HFF-Myc (cell line): ENCODE results near the gene CAMK2A.

ENCODE experiments used
- DNase-seq: peaks from one replicate; pipeline ENCODE4 v3.0.0-alpha.2; 2011; ENCODE audit warnings: low read depth; ENCODE audit errors: extremely low read depth
- H3K4me3 ChIP-seq: replicated peaks from 2 replicates; pipeline ENCODE4 v1.5.1; 2011; ENCODE audit warnings: low read depth, mild to moderate bottlenecking, control low read depth, low read length
- TF ChIP-seq, protein P1 (sequence below): IDR thresholded peaks from 2 replicates; pipeline ENCODE4 v1.5.1; 2012; ENCODE audit warnings: mild to moderate bottlenecking, low read depth, low read length, control low read depth; ENCODE audit errors: missing control alignments

CAMK2A gene

DNA sequence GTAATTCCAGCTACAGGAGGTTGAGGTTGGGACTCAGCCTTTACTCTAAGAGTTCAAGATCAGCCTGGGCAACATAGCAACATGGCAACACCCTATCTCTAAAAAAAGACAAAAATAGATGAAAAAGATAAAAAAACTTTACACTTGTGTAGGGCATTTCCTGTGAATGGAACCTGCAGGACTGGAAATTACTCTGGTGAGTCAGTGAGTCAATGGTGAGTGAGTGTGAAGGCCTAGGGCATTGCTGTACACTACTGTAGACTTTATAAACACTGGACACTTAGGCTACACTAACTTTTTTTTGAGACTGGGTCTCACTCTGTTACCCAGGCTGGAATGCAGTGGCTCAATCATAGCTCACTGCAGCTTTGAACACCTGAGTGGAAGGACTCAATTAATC, 32.6 kb upstream of the CAMK2A start:
- no peak overlapping the region for H3K4me3 ChIP-seq
- TF ChIP-seq, protein P1, sequence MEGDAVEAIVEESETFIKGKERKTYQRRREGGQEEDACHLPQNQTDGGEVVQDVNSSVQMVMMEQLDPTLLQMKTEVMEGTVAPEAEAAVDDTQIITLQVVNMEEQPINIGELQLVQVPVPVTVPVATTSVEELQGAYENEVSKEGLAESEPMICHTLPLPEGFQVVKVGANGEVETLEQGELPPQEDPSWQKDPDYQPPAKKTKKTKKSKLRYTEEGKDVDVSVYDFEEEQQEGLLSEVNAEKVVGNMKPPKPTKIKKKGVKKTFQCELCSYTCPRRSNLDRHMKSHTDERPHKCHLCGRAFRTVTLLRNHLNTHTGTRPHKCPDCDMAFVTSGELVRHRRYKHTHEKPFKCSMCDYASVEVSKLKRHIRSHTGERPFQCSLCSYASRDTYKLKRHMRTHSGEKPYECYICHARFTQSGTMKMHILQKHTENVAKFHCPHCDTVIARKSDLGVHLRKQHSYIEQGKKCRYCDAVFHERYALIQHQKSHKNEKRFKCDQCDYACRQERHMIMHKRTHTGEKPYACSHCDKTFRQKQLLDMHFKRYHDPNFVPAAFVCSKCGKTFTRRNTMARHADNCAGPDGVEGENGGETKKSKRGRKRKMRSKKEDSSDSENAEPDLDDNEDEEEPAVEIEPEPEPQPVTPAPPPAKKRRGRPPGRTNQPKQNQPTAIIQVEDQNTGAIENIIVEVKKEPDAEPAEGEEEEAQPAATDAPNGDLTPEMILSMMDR = no peak
- no peak for DNase-seq

DNA sequence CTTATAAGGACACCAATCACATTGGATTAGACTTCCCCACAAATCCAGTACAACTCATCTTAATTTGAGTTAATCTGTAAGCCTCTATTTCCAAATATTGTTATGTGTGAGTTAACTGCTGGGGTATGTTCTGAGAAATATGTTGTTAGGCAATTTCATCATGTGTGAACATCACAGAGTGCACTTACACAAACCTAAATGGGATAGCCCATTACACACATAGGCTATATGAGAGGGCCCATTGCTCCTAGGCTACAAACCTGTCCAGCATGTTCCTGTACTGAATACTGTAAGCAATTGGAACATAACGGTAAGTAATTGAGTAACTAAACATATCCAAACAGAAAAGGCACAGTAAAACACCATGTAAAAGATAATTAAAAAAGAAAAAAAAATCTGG, 32.2 kb upstream of the CAMK2A start:
- no peak for DNase-seq
- TF ChIP-seq, protein P1 = no peak
- H3K4me3 ChIP-seq = no peak overlapping the region

DNA sequence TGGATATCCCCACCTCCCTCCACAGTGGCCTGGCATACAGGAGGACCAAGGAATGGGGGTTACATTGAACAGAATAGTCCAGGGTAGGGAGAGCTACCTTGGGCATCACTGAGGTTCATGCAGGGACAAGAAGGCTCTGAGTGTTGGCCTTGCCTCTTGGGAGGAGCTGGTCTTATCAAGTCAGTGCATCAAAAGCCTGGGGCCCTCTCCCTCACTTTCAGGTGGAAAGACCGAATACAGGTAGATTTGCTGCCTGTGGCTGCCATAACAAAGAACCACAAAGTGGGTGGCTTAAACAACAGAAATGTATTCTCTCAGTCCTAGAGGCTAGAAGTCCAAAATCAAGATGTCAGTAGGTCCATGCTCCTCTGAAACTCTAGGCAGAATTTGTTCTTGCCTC, 31.6 kb upstream of the CAMK2A start:
- H3K4me3 ChIP-seq = no peak overlapping the region
- no peak for DNase-seq
- TF ChIP-seq, protein P1 = no peak

DNA sequence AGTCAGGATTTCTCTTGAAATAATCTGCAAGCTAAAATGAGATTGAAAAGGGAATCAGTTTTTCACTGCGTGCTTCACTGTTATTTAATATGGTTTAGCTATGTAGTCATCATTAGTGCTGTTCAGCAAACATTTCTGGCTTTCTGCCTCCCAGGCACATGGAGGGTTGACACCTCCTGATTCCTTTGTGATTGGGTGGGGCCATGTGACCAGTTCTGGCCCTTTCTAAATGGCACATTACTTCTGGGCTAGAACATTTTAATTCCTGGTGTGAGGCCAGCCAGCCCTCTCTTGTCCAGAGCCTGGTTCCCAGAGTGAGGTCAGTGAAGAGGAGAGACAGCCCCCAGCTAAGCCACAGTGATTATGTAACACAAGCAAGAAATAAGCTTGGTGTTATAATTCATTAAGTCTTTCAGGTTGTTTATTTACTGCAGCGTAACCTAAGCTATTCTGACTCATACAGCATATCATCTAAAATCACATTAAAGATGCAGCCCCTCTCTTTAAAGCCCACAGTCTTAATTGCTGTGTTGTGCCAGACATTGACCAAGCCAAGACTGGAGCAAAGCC, 30.6 kb upstream of the CAMK2A start:
- TF ChIP-seq, protein P1 = no peak
- no peak overlapping the region for H3K4me3 ChIP-seq
- peak; percentile 56 for DNase-seq

DNA sequence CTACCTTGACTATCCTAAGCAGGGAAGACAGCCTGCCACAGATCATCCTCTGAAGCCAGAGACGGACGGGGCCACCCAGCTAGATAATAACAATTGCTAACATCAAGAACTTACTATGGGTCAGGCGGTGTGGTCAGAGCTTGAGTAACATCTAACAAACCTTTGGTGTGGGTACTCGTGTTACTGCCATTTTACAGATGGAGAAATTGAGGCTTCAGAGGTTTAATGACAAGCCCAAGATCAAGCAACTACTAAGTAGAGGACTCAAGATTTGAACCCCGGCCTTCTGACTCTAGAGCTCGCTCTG, 29.9 kb upstream of the CAMK2A start:
- no peak for DNase-seq
- TF ChIP-seq, protein P1 = no peak
- no peak overlapping the region for H3K4me3 ChIP-seq

DNA sequence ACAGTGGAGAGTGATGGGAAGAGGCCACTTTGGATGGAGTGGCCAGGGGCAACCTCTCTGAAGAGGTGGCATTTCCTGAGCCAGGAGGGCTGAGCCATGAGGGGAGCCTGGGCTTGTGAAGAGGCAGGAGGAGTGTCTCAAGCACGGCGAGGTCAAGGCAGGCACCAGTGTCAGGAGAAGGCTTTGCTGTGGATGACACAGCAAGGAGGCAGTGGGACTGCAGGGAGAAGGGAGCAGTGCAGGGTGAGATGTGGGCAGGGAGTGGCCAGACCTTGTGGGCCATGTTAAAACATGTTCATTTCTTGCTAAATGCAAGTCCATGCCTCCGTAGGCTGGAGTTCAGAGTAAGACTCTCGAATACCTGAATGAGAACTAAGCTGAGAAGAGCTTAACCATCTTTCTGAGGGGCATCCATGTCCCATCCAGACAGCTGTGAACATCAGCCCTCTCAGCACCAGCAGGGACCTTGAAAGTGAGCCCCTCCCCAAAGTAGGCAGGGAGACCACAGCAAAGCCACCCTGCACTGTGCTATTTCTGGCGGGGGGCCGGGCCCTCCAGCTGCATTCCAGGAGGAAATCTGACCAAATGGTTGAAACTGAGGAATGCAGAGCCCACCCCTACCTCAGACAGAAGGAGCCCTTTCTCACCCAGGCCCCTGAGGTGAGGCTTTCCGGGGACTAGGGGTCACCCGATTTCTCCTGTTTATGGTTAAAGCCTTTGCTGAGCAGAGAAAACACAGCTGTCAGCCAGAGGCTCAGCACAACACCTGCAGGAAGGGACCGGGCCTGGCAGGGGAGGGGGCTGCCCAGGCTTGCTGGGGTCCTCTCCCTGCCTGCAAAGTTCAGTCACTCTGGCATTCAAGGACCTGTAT, 29.3 kb upstream of the CAMK2A start:
- TF ChIP-seq, protein P1 = no peak
- H3K4me3 ChIP-seq = no peak overlapping the region
- no peak for DNase-seq
